ENCODE data around the gene LRRTM2.
"Not testable (repeated sequence)": the region's sequence is repeated elsewhere in the genome, so short reads cannot be mapped to it uniquely, and the experiment has no call there.

The LRRTM2 gene

DNA sequence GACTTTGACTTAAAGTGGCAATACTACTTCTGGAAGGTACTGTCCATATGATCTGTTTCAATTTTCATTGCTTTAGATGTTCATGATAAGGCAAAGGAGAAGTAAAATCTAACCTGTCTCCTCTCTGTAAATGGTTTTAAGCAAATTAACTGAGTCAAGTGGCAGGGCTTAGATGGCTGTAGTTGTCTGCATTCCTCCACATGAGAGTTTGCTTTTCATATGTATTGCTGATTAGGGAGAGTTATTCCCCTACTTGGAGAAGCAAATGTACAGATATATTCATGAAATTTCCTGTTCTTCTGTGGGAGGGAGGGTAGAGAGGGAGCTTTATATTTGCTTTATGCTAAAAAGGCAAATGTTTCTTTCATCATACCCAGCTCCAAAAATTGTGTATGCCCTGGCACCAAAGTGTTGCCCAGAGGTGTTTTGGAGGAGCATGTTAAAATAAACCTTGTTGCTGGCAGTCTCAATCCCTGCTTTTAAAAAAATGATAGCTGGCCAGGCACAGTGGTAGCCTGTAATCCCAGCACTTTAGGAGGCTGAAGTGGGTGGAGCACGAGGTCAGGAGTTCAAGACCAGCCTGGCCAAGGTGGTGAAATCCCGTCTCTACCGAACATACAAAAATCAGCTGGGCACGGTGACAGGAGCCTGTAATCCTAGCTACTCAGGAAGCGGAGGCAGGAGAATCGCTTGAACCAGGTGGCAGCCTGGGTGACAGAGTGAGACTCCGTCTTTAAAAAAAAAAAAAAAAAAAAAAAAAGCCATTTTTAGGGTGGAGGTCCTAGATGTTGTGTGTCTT is 3.5 kb upstream of the LRRTM2 start:
- DNase-seq = no peak

DNA sequence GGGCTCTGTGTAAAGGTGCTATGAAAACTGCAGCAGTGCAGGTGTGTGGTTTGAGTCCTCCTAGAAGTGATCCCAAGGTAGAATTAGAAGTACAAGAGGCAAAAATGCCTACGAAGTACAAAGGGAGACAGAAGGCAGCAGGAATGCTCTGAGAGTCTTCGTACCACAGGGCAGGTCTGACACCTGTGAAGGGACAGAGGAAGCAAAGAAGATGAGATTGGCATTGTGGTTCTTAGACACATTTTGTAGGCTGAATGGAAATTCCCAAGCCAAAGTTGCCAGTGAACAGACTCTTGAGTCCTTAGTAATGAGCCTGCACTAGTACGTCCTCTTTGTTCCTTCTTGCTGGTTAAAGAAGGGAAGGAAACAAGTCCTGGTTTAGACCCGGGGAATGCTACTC is 1.7 kb upstream of the LRRTM2 start:
- no peak for DNase-seq

DNA sequence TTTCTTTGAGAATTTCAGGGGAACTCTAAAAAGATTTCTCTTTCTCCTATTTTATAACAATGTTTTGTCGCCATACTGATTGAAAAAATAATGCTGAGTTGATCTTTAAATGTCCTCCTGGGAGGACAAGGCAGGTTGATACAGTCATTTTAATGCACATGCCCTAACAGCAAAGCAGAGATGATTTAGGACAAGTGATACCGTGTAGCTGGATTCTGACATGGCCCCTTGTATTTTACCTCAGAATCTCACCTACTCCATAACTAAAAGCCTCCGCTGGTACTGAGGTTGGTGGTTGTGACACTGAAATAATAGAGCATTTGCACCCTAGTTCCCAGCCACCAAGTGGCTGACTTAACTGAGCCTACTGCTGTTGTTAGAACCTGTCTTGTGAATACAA is 811 bp upstream of the LRRTM2 start:
- no peak for DNase-seq

DNA sequence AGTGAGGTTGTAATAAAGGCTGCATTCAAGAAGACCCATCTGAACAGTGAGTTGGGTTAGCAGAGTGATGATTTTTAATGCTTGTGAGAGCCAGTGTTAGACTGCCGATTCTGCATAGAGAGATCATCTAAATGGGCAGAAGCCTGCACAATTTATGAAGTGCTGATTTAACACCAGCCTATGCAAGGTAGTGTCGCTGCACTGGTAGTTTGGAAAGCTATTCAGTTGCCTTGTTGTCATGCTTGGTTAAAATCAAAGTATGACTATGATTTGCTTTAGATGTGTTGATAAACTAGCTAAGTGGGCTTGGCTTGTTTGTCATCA is 379 bp upstream of the LRRTM2 start:
- DNase-seq = no peak

DNA sequence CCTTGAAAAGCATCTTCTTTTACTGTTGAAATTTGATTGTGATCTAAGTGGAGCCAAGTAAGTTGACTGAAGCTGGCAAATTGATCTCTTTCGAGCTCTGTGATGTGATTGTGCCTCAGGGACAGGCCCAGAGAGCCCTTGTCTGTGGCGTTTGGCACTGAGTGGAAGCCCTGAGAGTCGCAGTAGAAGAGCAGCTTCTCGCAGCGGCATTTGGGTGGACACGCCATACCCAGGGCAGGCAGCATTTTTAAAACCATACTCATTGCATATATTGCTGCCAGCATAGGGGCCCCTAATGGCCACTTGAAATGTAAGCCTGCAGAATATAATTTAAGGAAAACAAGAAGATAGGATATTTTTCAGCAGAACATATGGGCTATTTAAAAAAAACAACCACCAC is 894 bp downstream of the LRRTM2 start:
- DNase-seq = no peak

DNA sequence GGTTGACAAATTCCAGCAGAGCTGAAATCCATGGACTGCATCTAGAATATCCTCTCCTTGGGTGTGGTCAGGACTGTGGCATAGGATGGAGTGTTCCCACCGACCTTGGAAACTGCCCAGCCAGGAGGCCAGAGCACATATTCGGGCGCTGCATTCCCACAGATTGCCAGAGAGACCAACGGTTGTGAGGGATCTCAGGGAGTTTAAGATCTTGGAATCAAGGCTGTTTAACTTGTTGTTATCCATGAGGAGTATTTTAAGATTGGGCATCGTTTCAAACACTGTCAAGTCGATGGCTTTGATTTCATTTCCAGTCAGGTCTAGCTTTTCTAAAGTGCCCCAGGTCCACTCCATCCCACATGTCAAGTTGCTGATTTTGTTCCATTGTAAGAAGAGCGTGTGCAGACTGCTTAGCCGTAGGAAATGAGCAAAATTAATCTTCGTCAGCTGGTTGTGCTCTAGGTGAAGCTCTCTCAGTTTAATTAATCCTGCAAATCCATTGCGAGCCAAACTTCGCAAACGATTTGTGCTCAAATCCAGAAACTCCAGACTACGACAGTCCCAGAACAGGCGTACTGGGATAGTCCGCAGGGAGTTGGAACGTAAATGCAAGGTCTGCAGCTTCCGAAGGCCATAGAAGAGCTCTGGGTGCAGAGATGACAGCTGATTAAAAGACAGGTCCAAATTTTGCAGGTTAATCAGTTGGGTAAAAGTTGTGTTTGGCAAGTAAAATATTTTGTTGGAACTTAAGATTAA is 1.5 kb downstream of the LRRTM2 start:
- no peak for DNase-seq

DNA sequence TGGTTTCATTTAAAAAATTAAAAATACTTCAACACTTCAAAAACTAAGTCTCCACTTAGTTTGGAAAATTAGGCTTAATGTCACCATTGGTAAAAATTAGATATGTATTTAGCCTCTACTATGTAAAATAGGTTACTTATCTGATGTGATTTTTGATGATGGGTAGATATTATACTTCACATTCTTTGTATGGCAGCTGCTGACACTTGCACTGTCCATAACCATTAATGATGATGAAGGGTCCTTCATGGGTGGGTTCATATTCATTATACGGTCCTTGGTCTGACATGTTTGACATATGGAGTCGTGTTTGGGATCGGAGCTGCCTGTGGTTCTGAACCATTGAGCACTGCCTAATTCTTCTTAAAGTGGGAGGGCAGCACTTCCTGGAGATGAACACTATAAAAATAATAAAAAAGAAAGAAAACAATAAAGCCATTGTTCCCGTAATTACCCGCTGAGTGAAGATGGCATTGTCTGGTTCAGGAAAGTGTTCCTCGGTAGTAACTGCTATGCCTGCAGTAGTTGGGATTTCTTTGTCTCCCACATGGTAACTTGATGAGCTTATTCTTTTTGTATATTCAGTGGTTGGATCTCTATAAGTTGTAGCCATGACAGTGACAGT is 2.2 kb downstream of the LRRTM2 start:
- DNase-seq = peak; percentile 63

GRCh38 chr5:138870611-138871010 is 4.5 kb downstream of the LRRTM2 start:
- peak; percentile 78 for DNase-seq

- peak; percentile 51 for DNase-seq
Measured at GRCh38 chr5:138869763-138870500, 5.2 kb downstream of the LRRTM2 start.

- DNase-seq = no peak
Measured at GRCh38 chr5:138869038-138869437, 6.1 kb downstream of the LRRTM2 start.

- DNase-seq = no peak
Measured at GRCh38 chr5:138867011-138867410, 8.1 kb downstream of the LRRTM2 start.

DNA sequence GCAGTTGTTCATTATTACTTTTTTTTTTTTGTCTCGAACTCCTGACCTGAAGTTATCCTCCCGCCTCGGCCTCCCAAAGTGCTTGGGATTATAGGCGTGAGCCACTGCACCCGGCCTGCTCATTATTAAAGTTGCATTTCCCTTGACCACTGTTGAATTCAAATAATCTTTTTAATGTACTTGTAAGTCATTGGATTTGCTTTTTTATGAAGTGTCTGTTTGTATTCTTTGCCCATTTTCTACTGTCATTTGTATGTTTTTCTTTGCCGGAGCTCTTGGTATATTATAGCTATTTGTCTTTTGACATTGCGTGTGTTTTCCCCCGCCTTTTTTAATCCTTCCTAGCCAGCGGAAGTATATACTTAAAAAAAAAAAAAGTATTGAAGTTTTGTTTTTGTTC is 22.0 kb downstream of the LRRTM2 start:
- DNase-seq = no peak

DNA sequence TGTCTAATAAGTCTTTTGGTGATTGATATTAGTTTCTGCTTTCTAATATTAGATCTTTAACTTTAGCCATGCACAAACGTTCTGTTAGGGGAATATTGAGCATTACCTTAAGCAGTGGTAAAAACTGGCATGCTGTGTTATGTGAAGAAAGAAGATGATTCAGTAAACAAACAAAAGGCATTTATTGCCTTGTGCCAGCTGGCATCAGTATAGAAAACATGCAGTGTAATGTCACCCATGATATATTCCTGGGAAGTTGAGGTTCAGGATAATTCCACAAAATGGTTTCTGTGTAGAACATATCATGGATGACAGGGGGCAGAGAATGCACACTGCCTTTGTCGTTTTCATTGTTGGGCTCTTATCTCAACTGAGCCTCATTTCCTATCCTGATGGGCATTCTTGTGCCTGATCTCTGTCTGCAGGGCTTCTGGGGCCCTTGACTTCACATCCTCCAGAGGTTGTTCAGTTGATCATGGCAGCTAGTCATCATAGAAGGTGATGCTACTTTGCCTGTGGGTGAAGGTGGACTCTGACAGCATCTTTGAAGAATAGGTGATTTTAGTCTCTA is 24.2 kb downstream of the LRRTM2 start:
- DNase-seq = no peak

DNA sequence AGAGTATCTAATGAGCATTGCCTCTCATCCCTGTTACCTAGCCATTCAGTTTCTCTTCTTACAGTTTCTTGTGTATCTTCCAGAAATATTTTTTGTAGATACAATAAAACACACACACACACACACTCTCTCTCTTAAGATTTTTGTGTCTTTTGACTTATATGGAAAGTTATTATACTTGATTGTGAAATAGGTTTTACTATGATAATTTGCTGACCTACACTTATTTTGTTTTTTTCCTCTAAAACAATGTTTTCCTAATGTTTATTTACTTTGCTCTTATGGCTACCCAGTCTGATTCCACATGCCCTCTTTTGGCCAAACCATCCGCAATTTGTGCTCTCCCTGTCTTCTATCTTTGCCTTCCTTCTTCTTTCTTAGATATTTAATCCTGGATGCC is 25.3 kb downstream of the LRRTM2 start:
- DNase-seq = no peak

- no peak for DNase-seq
Measured at GRCh38 chr5:138849439-138849838, 25.7 kb downstream of the LRRTM2 start.

DNA sequence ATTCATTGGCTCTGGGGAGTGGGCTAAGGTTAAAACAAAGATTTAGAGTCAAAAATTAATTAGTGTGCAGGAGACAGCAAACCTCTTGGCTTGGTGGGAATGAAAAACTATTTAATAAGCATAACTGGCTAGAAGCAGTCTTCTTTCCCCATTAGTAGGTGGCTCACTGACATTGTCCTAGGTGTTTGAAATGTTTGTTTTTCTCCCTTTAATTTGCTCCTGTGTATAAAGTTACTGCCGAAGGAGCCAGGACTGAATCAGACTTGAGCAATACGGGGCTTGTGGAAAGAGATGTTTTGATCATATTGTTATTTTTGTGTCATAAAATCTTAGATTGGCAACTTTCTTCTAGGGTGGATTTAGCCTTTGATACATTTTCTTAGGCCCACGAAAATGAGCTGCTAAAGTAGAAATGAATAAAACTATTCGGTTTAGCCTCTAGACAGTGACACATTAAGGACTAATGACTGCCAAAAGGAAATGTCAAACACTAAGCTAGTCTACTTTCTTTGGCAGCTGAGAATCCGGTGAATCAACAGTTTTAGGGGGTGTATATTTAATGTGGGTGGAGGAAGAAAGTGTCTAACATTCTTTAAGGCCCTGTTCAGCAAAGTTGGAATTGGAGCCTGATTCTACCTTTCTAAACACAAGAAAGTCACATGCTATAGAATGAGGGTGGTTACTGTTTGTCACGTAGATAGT is 30.2 kb downstream of the LRRTM2 start:
- peak; percentile 58 for DNase-seq

DNA sequence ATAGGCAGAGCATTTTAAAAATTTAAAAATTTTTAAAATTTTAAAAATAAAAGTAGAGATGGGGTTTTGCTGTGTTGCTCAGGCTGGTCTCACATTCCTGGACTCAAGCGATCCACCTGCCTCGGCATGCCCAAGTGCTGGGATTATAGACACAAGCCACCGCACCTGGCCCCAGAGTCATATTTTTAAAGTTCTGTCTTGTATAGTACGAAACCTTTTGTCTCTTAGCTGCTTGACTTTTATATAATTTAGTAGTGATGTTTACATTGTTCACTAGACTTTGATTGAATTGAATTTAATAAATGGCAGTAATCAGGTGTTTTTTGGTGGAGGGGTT is 31.0 kb downstream of the LRRTM2 start:
- DNase-seq = no peak

GRCh38 chr5:138843316-138844124 is 31.6 kb downstream of the LRRTM2 start:
- peak; percentile 53 for DNase-seq

DNA sequence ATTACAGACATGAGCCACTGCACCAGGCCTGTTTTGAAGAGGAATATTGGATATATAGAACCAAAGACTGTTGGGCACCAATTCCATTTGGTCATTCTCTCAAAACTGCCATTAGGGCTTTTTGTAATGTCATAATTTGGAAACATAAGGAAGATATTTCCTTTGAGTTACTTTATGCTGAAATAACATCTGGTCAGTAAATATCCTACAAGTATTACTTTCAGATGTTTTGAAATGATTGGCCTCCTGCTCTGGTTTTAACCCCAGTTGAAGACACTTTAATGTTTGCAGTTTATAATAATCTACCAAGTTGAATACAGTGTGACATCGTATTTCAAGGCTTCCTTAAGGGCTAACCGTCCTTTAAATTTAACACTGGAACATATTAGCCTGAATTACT is 33.6 kb downstream of the LRRTM2 start:
- no peak for DNase-seq

DNA sequence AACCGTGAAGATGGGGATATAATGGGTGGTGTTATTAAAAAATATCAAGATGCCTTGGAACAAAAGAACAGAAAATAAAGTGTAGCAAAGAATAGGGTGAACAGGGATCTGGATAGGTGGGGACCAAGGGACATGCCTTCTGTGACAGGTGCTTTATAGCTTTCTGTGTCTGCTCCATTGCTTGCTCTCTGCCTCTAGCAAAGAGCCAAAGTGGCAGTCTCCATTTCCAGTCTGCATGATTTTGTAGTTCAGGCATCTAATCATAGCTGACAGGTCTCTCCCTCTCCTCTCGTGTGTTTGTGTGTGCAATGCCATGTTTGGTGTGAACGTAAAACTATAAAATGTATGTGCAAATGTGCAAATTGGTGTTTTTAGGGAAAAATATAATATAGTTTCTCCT is 35.0 kb downstream of the LRRTM2 start:
- no peak for DNase-seq

GRCh38 chr5:138837160-138837559 is 38.0 kb downstream of the LRRTM2 start:
- DNase-seq = no peak

- not testable (repeated sequence) for DNase-seq
Measured at GRCh38 chr5:138834853-138835252, 40.3 kb downstream of the LRRTM2 start.

All from NCI-H69 (cell line).